LNCaP clone FGC (cell line): ENCODE data around the gene ACOX3.

Experiments
- DNase-seq: peaks from one replicate; pipeline ENCODE4 v3.0.0-alpha.2; 2011; ENCODE audit warnings: low read depth
- H3K4me3 ChIP-seq: 2 replicates; pipeline ENCODE4 v1.5.1; 2011; ENCODE audit warnings: mild to moderate bottlenecking, low read depth, low read length, control low read depth
- CTCF ChIP-seq: IDR thresholded peaks from 2 replicates; pipeline ENCODE4 v1.5.1; 2012; ENCODE audit warnings: mild to moderate bottlenecking; ENCODE audit not compliant: control insufficient read depth, insufficient read depth; ENCODE audit errors: extremely low read depth

The ACOX3 gene

GRCh38 chr4:8369426-8370105 is 71.0 kb downstream of the ACOX3 start:
- no peak for DNase-seq
- no peak for TF ChIP-seq CTCF

GRCh38 chr4:8368998-8369397 is 71.5 kb downstream of the ACOX3 start:
- no peak for TF ChIP-seq CTCF
- H3K4me3 ChIP-seq = no peak overlapping the region
- no peak for DNase-seq

More at GRCh38 chr4:8369426-8370105, 71.0 kb downstream of the ACOX3 start:
- H3K4me3 ChIP-seq = no peak overlapping the region

GRCh38 chr4:8368061-8368481 is 72.5 kb downstream of the ACOX3 start:
- TF ChIP-seq CTCF = no peak
- H3K4me3 ChIP-seq = no peak overlapping the region

GRCh38 chr4:8366601-8367000 is 73.9 kb downstream of the ACOX3 start:
- no peak for TF ChIP-seq CTCF
- DNase-seq = no peak
- no peak overlapping the region for H3K4me3 ChIP-seq

More at GRCh38 chr4:8368061-8368481, 72.5 kb downstream of the ACOX3 start:
- DNase-seq = no peak

- TF ChIP-seq CTCF = no peak
- H3K4me3 ChIP-seq = no peak overlapping the region
- no peak for DNase-seq
Measured at GRCh38 chr4:8365951-8366350, 74.6 kb downstream of the ACOX3 start.

- DNase-seq = no peak
- no peak overlapping the region for H3K4me3 ChIP-seq
- TF ChIP-seq CTCF = no peak
Measured at GRCh38 chr4:8365353-8365752, 75.2 kb downstream of the ACOX3 start.

- DNase-seq = no peak
- H3K4me3 ChIP-seq = no peak overlapping the region
- TF ChIP-seq CTCF = no peak
Measured at GRCh38 chr4:8364848-8365350, 75.6 kb downstream of the ACOX3 start.
